ENCODE results near the gene EDIL3.

GRCh38 chr5:83919071-83920041, 465.3 kb downstream of the EDIL3 start:
- no peak for TF ChIP-seq CTCF (IDR thresholded peaks at IDR 0.05)
- TF ChIP-seq POLR2A (IDR thresholded peaks at IDR 0.05) = no peak
- TF ChIP-seq EP300 (IDR thresholded peaks at IDR 0.05) = no peak
- TF ChIP-seq POLR2AphosphoS5 (IDR thresholded peaks at IDR 0.05) = no peak

All from sigmoid colon (tissue), 4 donors.